Heart right ventricle (tissue), 16 donors: ENCODE data around the gene ZNF350. TPM values are rescaled to one million over a fixed set of nuclear protein-coding genes. Genes with fewer than 3 reads are reported as not detected.
A peak's percentile ranks its signal among the peaks of the same experiment; 100 is the strongest.

ENCODE experiments used
- ATAC-seq, 8 donors: fragments of 200-7000 bp; cut with Tn5 transposase; one replicate each; pipeline ENCODE4 v1.9.1; 2020; ENCODE audit warnings: mild to moderate bottlenecking in 8 of 8, moderate library complexity in 8 of 8, moderate number of reproducible peaks in 1 of 8
- DNase-seq, 2 donors: peaks; one replicate each; pipeline ENCODE4 v3.0.0-alpha.2; 2020
- H3K27ac ChIP-seq, 10 donors: fragments of 200-600 bp; sonication (generic) in 2 of 10; one replicate each; pipeline versions ENCODE4 v1.5.0 to v1.8.0; 2020 to 2022; ENCODE audit warnings: mild to moderate bottlenecking in 3 of 10
- H3K27me3 ChIP-seq, 7 donors: fragments of 200-600 bp; one replicate each; pipeline ENCODE4 v1.8.0; 2021 to 2022; ENCODE audit warnings: mild to moderate bottlenecking in 2 of 7
- H3K36me3 ChIP-seq, 9 donors: fragments of 200-600 bp; sonication (generic) in 1 of 9; one replicate each; pipeline versions ENCODE4 v1.5.0 to v1.8.0; 2020 to 2022; ENCODE audit warnings: mild to moderate bottlenecking in 2 of 9
- H3K4me1 ChIP-seq, 9 donors: fragments of 200-600 bp; sonication (generic) in 1 of 9; one replicate each; pipeline versions ENCODE4 v1.5.0 to v1.8.0; 2020 to 2022; ENCODE audit warnings: mild to moderate bottlenecking in 4 of 9
- H3K4me3 ChIP-seq, 10 donors: fragments of 200-600 bp; sonication (generic) in 2 of 10; one replicate each; pipeline versions ENCODE4 v1.5.0 to v1.8.0; 2020 to 2022; ENCODE audit warnings: mild to moderate bottlenecking in 7 of 10, moderate library complexity in 2 of 10
- H3K9me3 ChIP-seq, 11 donors: fragments of 200-600 bp in 10 of 11; sonication (generic) in 2 of 11; one replicate each; pipeline versions ENCODE4 v1.5.0 to v1.8.0; 2013 to 2022; ENCODE audit warnings: mild to moderate bottlenecking in 2 of 11, control low read depth in 1 of 11, moderate library complexity in 1 of 11
- WGBS, 2 donors: extraction: QIAGEN DNeasy Blood & Tissue Kit; methylation state at CpG; one replicate each; pipeline ENCODE4 v1.1.7; 2013; ENCODE audit warnings: inconsistent platforms in 1 of 2; 5-methylcytosine and 5-hydroxymethylcytosine counted together
- intact Hi-C, 10 donors: fragments of 100-400 bp; cut with DNase I; formaldehyde crosslinking; loops; one replicate each; pipeline versions ENCODE4 v1.11.1 to v1.14.2; 2022
- polyA plus RNA-seq, 2 donors: library from polyadenylated mRNA; stranded (reverse); fragments of 200-250 nt; gene quantifications; one replicate each; pipeline ENCODE4 v1.2.3, GENCODE V29; 2013
- total RNA-seq, 10 donors: library from RNA; stranded (reverse); fragmentation: NEBNext Ultra II Directional in 3 of 10; extraction: Animal tissue kit (Norgen Biotek cat#: 25700) in 3 of 10; gene quantifications; one replicate each; pipeline versions ENCODE4 v1.2.1 to v1.2.4, GENCODE V29; 2021 to 2023
- TF ChIP-seq, protein P1 (sequence below), 9 donors: fragments of 200-600 bp; sonication (generic) in 2 of 9; IDR thresholded peaks; one replicate each; pipeline versions ENCODE4 v1.5.0 to v1.8.0; 2021 to 2022; ENCODE audit warnings: antibody characterized with exemption in 9 of 9, mild to moderate bottlenecking in 5 of 9, moderate library complexity in 1 of 9
- donor health status: Arrhythmogenic right ventricular cardiomyopathy.
- donor health status: ischemic (EF 13 %, LVEDD 7.1; RV severe dilation, severe dysfunction).
- donor health status: healthy with polysubstance abuse.
- donor health status: DM: no; HTN: yes; CAD: no.
- donor health status: DM: no; HTN: no; CAD: no.
- donor health status: ischemic (EF 25% LVEDD 6.9; RV normal size, moderate dysfunction).
- donor health status: ischemic (EF 25% LVEDD 5.7; RV mildly dilated, moderate dysfunction).
- donor health status: healthy.
- donor health status: DM: yes; HTN: yes; CAD: no.
- donor health status: Ischemic cardiomyopathy.
- donor health status: ischemic (EF 35%, LVEDD 5.7; RV mildly dilated, moderate dysfunction).
- donor health status: nonischemic (EF 11% LVEDD 7.7; RV severe dilation, severe dysfunction).
- donor health status: DM: yes; HTN: yes; CAD: no.
- donor health status: PGD.
- donor health status: ischemic (EF 29% LVEDD 5.4; RV normal size, mild dysfunction).
- donor health status: nonischemic (EF 23%, LVEDD 6.1; RV moderate dilation, normal function).

Gene ZNF350
- total and polyA plus RNA-seq, 12 donors = 4.6 to 10.1 (median 6.8) TPM

DNA sequence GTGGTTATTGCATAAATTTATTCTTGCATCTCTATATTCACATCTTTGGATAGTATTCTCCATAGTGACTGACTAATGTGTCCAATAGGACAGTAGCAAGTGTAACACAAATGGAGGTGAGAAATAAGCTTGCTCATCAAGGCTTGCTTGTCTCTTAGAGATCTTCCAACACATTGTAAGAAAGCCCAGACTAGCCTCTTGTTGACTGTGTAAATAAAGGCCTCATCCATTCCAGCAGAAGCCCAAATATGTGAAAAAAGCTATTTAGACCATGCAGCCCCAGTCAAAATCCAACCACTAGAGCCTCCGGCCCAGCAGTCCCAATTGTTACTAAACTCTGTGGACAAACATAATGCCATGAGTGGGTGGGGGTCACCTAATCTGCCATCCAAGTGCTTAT lies 24.0 kb upstream of the ZNF350 start:
- H3K27ac ChIP-seq = no peak overlapping the region

GRCh38 chr19:52007806-52008557 lies 21.3 kb upstream of the ZNF350 start, which contains the start of gene ZNF615:
TSS of gene ZNF615 (minus strand) at chr19:52008211. CDS start at chr19:52003711, 4,500 bp downstream.
- TF ChIP-seq, protein P1, sequence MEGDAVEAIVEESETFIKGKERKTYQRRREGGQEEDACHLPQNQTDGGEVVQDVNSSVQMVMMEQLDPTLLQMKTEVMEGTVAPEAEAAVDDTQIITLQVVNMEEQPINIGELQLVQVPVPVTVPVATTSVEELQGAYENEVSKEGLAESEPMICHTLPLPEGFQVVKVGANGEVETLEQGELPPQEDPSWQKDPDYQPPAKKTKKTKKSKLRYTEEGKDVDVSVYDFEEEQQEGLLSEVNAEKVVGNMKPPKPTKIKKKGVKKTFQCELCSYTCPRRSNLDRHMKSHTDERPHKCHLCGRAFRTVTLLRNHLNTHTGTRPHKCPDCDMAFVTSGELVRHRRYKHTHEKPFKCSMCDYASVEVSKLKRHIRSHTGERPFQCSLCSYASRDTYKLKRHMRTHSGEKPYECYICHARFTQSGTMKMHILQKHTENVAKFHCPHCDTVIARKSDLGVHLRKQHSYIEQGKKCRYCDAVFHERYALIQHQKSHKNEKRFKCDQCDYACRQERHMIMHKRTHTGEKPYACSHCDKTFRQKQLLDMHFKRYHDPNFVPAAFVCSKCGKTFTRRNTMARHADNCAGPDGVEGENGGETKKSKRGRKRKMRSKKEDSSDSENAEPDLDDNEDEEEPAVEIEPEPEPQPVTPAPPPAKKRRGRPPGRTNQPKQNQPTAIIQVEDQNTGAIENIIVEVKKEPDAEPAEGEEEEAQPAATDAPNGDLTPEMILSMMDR (IDR thresholded peaks at IDR 0.05) = no peak
- intact Hi-C loops = loop anchor here in 5 of 10 donors (2.0 to 5.0 kb wide), 6 partner anchors 21 to 321 kb away; partner anchors contain the start of genes ZNF432 (in 3 of the 5), ZNF613 (in 2 of the 5), ZNF614 (in 2 of the 5) and ZNF350 (in 1 of the 5)
- ATAC-seq = peak; percentile 97 to 100 (median 100)
- peak within 1 kb of the TSS; percentile 60 to 84 (median 80) for H3K4me3 ChIP-seq
- peak; percentile 88 to 92 for DNase-seq
- peaks cover 0 to 68% (median 0%) of the 10 kb centered on the region in 11 donors for H3K9me3 ChIP-seq
- H3K36me3 ChIP-seq = peaks cover 0 to 25% (median 15%) of the 10 kb centered on the region in 9 donors
- H3K27ac ChIP-seq = peak within 1 kb of the TSS; percentile 62 to 92 (median 88)
- 0% methylated on average over 44 of the region's 44 CpGs for WGBS, 2 donors
- H3K4me1 ChIP-seq = peaks cover 0 to 23% (median 9%) of the 10 kb centered on the region in 9 donors
- no peaks in the 10 kb centered on the region for H3K27me3 ChIP-seq

More for the DNA sequence above, 24.0 kb upstream of the ZNF350 start:
- WGBS, 2 donors = 83 to 92% methylated on average over 1 of the region's 1 CpG
- intact Hi-C loops = no loop called here
- TF ChIP-seq, protein P1 (IDR thresholded peaks at IDR 0.05) = no peak
- ATAC-seq (no peak), DNase-seq (no peak)
- Histone ChIP-seq H3K27me3 (no peaks in the 10 kb centered on the region), H3K36me3 (peaks cover 0 to 30% (median 17%) of the 10 kb centered on the region in 9 donors), H3K4me3 (no peak overlapping the region), H3K4me1 (peaks cover 0 to 23% (median 9%) of the 10 kb centered on the region in 9 donors), H3K9me3 (peaks cover 0 to 68% (median 0%) of the 10 kb centered on the region in 11 donors)

GRCh38 chr19:52007451-52007805 lies 20.8 kb upstream of the ZNF350 start:
- DNase-seq (no peak), ATAC-seq (peak; percentile 3 to 67 (median 46))
- Histone ChIP-seq H3K27ac (peak overlapping the region; percentile 62 to 92 (median 88)), H3K9me3 (peaks cover 0 to 68% (median 0%) of the 10 kb centered on the region in 11 donors), H3K36me3 (peaks cover 0 to 25% (median 16%) of the 10 kb centered on the region in 9 donors), H3K4me3 (peak overlapping the region; percentile 60 to 84 (median 80)), H3K4me1 (peaks cover 0 to 23% (median 9%) of the 10 kb centered on the region in 9 donors), H3K27me3 (no peaks in the 10 kb centered on the region)
- intact Hi-C loops = loop anchor here in 2 of 10 donors (5.0 kb wide), 2 partner anchors 80 to 320 kb away; partner anchors contain the start of gene ZNF613 (in 1 of the 2)
- TF ChIP-seq, protein P1 (IDR thresholded peaks at IDR 0.05) = no peak
- WGBS, 2 donors = 0 to 3% methylated on average over 9 of the region's 9 CpGs

- Histone ChIP-seq H3K4me1 (no peaks in the 10 kb centered on the region), H3K27me3 (no peaks in the 10 kb centered on the region), H3K9me3 (peaks cover 4 to 100% (median 85%) of the 10 kb centered on the region in 11 donors), H3K36me3 (peaks cover 0 to 85% (median 68%) of the 10 kb centered on the region in 9 donors), H3K4me3 (no peak overlapping the region), H3K27ac (no peak overlapping the region)
- TF ChIP-seq, protein P1 (IDR thresholded peaks at IDR 0.05) = no peak
- no peak for DNase-seq
- ATAC-seq = no peak
- 96 to 98% methylated on average over 2 of the region's 2 CpGs for WGBS, 2 donors
- intact Hi-C loops = no loop called here
Observed at GRCh38 chr19:51994048-51994644, 7.5 kb upstream of the ZNF350 start.
